Memory B cell (primary cell): Measurements from ENCODE around the gene TCF19.
A peak's percentile ranks its signal among the peaks of the same experiment; 100 is the strongest.
"Not testable (repeated sequence)": the region's sequence is repeated elsewhere in the genome, so short reads cannot be mapped to it uniquely, and the experiment has no call there.

ENCODE experiments used
- ATAC-seq: fragments of 150-1000 bp; cut with Tn5 transposase; 2 replicates; pipeline ENCODE4 v1.10.0; 2021; ENCODE audit warnings: low read depth, mild to moderate bottlenecking, moderate library complexity
- DNase-seq, 2 donors: peaks; one replicate each; pipeline ENCODE4 v3.0.0; 2022; ENCODE audit warnings: low spot score in 2 of 2
- H3K27ac Mint-ChIP-seq: one replicate; pipeline ENCODE4 v1.8.0; 2022; ENCODE audit warnings: mild to moderate bottlenecking, moderate library complexity, mixed read lengths
- H3K27me3 Mint-ChIP-seq: one replicate; pipeline ENCODE4 v1.8.0; 2022; ENCODE audit warnings: mixed read lengths
- H3K36me3 Mint-ChIP-seq: one replicate; pipeline ENCODE4 v1.8.0; 2022; ENCODE audit warnings: mild to moderate bottlenecking, mixed read lengths
- H3K4me1 Mint-ChIP-seq: one replicate; pipeline ENCODE4 v1.8.0; 2022; ENCODE audit warnings: mixed read lengths
- H3K4me3 Mint-ChIP-seq: one replicate; pipeline ENCODE4 v1.8.0; 2022; ENCODE audit warnings: mild to moderate bottlenecking, moderate library complexity, mixed read lengths
- H3K9me3 Mint-ChIP-seq: one replicate; pipeline ENCODE4 v1.8.0; 2022; ENCODE audit warnings: mixed read lengths

TCF19 gene

DNA sequence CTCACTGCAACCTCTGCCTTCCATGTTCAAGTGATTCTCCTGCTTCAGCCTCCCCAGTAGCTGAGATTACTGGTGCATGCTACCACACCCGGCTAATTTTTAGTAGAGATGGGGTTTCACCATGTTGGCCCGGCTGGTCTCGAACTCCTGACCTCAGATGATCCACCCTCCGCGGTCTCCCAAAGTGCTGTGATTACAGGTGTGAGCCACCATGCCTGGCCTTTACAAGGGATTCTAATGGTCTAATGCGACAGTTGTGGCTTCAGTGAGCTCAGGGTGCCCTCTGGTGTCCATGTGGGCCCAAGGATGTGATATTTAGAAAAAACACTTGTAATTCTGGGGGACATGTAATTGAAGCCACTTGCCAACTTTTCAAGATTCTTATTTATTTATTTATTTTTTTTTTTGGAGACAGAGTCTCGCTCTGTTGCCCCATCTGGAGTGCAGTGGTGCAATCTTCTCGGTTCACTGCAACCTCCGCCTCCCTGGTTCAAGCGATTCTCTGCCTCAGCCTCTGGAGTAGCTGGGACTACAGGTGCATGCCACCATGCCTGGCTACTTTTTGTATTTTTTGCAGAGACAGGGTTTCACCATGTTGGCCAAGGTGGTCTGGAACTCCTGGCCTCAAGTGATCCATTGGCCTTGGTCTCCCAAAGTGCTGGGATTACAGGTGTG, 34.2 kb downstream of the TCF19 start:
- ATAC-seq: peak; percentile 17
- not testable (repeated sequence) for H3K27ac Mint-ChIP-seq, H3K36me3 Mint-ChIP-seq, H3K9me3 Mint-ChIP-seq, H3K27me3 Mint-ChIP-seq, H3K4me3 Mint-ChIP-seq
- peaks cover 16% of the 10 kb centered on the region for H3K4me1 Mint-ChIP-seq
- DNase-seq: peak; percentile 51 to 55

DNA sequence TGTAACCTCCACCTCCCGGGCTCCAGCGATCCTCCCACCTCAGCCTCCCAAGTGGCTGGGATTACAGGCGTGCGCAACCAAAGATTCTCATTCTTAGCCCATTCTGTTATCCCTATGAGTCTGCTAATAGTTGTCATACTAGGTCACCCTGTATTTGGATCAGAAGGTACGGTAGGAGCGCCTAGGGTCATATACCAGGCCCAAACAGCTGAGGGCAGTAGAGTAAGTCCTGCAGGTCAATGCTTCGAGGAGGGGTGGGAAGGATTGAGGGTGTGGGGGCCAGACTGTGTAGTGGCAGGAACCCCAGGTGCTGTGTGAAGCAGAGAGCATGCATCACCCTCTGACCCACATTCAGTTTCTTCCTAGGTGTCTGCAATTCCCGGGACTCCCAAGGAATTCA, 34.8 kb downstream of the TCF19 start:
- H3K4me1 Mint-ChIP-seq: peaks cover 17% of the 10 kb centered on the region
- DNase-seq (no peak), ATAC-seq (no peak)
- H3K36me3 Mint-ChIP-seq: peaks cover 6% of the 10 kb centered on the region
- H3K27ac Mint-ChIP-seq: no peak overlapping the region
- no peak overlapping the region for H3K4me3 Mint-ChIP-seq
- H3K9me3 Mint-ChIP-seq: no peaks in the 10 kb centered on the region
- no peaks in the 10 kb centered on the region for H3K27me3 Mint-ChIP-seq

GRCh38 chr6:31194061-31194834, 35.9 kb downstream of the TCF19 start:
- Mint-ChIP-seq H3K27me3 (no peaks in the 10 kb centered on the region), H3K36me3 (peaks cover 7% of the 10 kb centered on the region), H3K4me1 (peaks cover 21% of the 10 kb centered on the region), H3K27ac (no peak overlapping the region), H3K9me3 (no peaks in the 10 kb centered on the region), H3K4me3 (no peak overlapping the region)
- ATAC-seq: no peak
- DNase-seq: no peak

- H3K4me3 Mint-ChIP-seq, H3K27ac Mint-ChIP-seq: not testable (repeated sequence)
Observed at GRCh38 chr6:31195308-31195979, 37.1 kb downstream of the TCF19 start.

DNA sequence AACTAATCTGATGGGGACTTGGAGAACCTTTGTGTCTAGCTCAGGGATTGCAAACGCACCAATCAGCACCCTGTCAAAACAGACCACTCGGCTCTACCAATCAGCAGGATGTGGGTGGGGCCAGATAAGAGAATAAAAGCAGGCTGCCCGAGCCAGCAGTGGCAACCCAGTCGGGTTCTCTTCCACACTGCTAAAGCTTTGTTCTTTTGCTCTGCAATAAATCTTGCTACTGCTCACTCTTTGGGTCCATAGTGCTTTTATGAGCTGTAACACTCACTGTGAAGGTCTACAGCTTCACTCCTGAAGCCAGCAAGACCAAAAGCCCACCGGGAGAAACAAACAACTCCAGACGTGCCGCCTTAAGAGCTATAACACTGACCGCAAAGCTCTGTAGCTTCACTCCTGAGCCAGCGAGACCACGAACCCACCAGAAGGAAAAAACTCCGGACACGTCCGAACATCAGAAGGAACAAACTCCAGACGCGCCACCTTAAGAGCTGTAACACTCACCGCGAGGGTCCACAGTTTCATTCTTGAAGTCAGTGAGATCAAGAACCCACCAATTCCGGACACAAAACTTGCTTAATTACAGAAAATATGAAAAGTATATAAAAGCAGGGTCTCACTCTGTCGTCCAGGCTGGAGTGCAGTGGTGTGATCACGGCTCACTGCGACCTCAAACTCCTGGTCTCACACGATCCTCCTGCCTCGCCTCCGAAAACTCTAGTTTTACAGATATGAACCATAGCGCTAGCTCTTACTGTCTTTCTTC, 38.0 kb downstream of the TCF19 start:
- H3K36me3 Mint-ChIP-seq: peaks cover 12% of the 10 kb centered on the region
- ATAC-seq, DNase-seq, H3K9me3 Mint-ChIP-seq, H3K27me3 Mint-ChIP-seq: not testable (repeated sequence)
- H3K27ac Mint-ChIP-seq: peak overlapping the region; percentile 86
- peaks cover 26% of the 10 kb centered on the region for H3K4me1 Mint-ChIP-seq
- peak overlapping the region; percentile 79 for H3K4me3 Mint-ChIP-seq

More at GRCh38 chr6:31195308-31195979, 37.1 kb downstream of the TCF19 start:
- not testable (repeated sequence) for ATAC-seq, H3K36me3 Mint-ChIP-seq, H3K27me3 Mint-ChIP-seq, H3K9me3 Mint-ChIP-seq, DNase-seq
- H3K4me1 Mint-ChIP-seq: peaks cover 21% of the 10 kb centered on the region

DNA sequence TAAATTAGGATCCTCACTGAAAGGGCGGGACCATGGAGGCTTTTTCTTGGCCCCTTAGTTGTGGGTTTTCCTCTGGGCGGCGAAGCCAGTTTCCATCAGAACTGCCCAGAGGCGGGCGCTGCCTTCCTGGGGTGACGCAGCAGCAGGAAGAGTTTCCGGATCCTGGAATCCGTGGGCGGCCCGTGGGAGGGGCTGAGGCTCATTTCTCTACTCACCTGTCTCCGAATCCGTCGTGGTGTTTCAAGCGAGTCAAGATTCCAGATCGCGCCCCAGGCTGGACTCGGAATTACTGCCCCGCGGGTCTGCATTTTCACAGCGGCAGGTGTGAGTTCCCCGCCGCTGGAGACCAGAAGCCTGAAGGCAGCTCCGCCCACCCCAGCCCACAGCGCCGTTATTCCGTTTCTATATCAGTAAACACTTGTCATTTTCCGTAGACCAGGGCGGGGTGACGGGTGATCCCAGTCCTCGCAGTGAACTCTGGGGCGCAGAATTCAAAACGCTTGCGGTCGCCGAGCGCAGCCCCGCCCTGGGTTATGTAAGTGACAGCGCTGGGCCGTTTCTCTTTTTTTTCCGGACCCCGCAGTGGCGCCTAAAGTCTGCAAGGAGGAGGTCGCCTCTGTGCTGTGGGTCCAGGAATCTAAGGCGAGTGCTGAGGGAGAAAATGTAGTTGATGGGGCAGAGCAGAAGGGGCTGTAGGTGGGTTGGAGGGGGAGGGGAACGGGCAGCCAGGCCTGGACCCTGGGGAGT, 39.3 kb downstream of the TCF19 start:
- Mint-ChIP-seq H3K36me3 (peaks cover 12% of the 10 kb centered on the region), H3K9me3 (peaks cover 1% of the 10 kb centered on the region)

DNA sequence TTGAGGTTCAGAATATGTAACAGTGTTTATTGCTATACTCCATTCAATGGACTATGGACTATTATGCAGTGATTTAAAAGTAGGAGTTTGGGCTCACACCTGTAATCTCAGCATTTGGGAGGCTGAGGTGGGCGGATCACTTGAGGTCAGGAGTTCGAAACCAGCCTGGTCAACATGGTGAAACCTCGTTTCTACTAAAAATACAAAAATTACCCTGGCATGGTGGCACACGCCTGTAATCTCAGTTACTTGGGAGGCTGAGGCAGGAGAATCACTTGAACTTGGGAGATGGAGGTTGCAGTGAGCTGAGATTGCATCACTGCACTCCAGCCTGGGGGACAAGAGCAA, 40.7 kb downstream of the TCF19 start:
- H3K36me3 Mint-ChIP-seq: peaks cover 12% of the 10 kb centered on the region
- not testable (repeated sequence) for ATAC-seq, H3K9me3 Mint-ChIP-seq, H3K27me3 Mint-ChIP-seq, DNase-seq
- peak overlapping the region; percentile 86 for H3K27ac Mint-ChIP-seq
- H3K4me1 Mint-ChIP-seq: peaks cover 41% of the 10 kb centered on the region
- peak overlapping the region; percentile 79 for H3K4me3 Mint-ChIP-seq

More for the DNA sequence above, 39.3 kb downstream of the TCF19 start:
- peak overlapping the region; percentile 86 for H3K27ac Mint-ChIP-seq
- peak; percentile 80 for ATAC-seq
- H3K4me3 Mint-ChIP-seq: peak overlapping the region; percentile 79
- no peaks in the 10 kb centered on the region for H3K27me3 Mint-ChIP-seq
- peaks cover 32% of the 10 kb centered on the region for H3K4me1 Mint-ChIP-seq
- DNase-seq: peak; percentile 82 to 91

- Mint-ChIP-seq H3K4me1 (peaks cover 34% of the 10 kb centered on the region), H3K4me3 (peak overlapping the region; percentile 14), H3K9me3 (peaks cover 1% of the 10 kb centered on the region), H3K27ac (peak overlapping the region; percentile 99), H3K36me3 (peaks cover 6% of the 10 kb centered on the region), H3K27me3 (no peaks in the 10 kb centered on the region)
- DNase-seq: no peak
- ATAC-seq: no peak
Observed at GRCh38 chr6:31202259-31203166, 44.1 kb downstream of the TCF19 start.

- Mint-ChIP-seq H3K27me3 (no peaks in the 10 kb centered on the region), H3K4me1 (peaks cover 35% of the 10 kb centered on the region), H3K36me3 (peaks cover 6% of the 10 kb centered on the region), H3K27ac (peak overlapping the region; percentile 99), H3K4me3 (peak overlapping the region; percentile 95), H3K9me3 (peaks cover 1% of the 10 kb centered on the region)
- peak; percentile 67 for ATAC-seq
- DNase-seq: peak; percentile 42 to 55
Observed at GRCh38 chr6:31203345-31203979, 45.1 kb downstream of the TCF19 start.

DNA sequence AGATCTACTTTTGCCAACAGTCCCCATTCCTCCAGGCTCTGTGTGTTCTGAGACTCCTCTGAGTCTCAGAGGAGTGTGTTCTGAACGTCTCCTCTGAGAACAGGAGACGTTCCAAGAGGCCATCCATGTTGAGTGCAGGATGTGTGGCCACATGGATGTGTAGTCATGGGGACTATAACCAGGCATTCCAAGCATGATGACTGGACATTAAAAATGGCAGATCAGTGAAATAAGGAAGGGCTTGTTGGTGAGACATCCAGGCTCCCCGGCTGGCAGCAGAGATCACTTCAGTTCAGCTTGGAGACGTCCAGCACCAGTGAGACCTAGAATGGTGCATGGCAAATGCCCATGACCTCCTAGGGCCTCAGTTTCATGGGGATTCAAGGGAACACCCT, 46.4 kb downstream of the TCF19 start:
- Mint-ChIP-seq H3K27ac (peak overlapping the region; percentile 99), H3K4me1 (peaks cover 33% of the 10 kb centered on the region), H3K27me3 (no peaks in the 10 kb centered on the region)

GRCh38 chr6:31205638-31206037, 47.2 kb downstream of the TCF19 start:
- Mint-ChIP-seq H3K9me3 (peaks cover 1% of the 10 kb centered on the region), H3K36me3 (peaks cover 7% of the 10 kb centered on the region), H3K27ac (no peak overlapping the region), H3K27me3 (peaks cover 3% of the 10 kb centered on the region), H3K4me3 (no peak overlapping the region), H3K4me1 (peaks cover 33% of the 10 kb centered on the region)
- DNase-seq: no peak
- ATAC-seq: no peak

More for the DNA sequence above, 46.4 kb downstream of the TCF19 start:
- peaks cover 1% of the 10 kb centered on the region for H3K9me3 Mint-ChIP-seq
- ATAC-seq (no peak), DNase-seq (no peak)
- H3K4me3 Mint-ChIP-seq: peak overlapping the region; percentile 95
- peaks cover 4% of the 10 kb centered on the region for H3K36me3 Mint-ChIP-seq

GRCh38 chr6:31208506-31208905, 50.1 kb downstream of the TCF19 start:
- no peak overlapping the region for H3K27ac Mint-ChIP-seq
- H3K4me3 Mint-ChIP-seq: no peak overlapping the region
- H3K36me3 Mint-ChIP-seq: peaks cover 2% of the 10 kb centered on the region
- H3K4me1 Mint-ChIP-seq: peaks cover 15% of the 10 kb centered on the region
- ATAC-seq: no peak
- H3K27me3 Mint-ChIP-seq: peaks cover 3% of the 10 kb centered on the region
- no peak for DNase-seq
- no peaks in the 10 kb centered on the region for H3K9me3 Mint-ChIP-seq
